Activated CD4-positive, alpha-beta memory T cell treated with anti-CD3 and anti-CD28 coated beads, Interleukin-2, amount 10 ng/mL, durations not matched to agents 7 days and 5 days (primary cell): ENCODE measurements around the gene COLEC12. TPM values are rescaled to one million over a fixed set of nuclear protein-coding genes. Genes with fewer than 3 reads are reported as not detected.

Experiments used
- CTCF ChIA-PET: fragments of 350-600 bp; sonication (Branson Sonifier 250); formaldehyde crosslinking; loops from one replicate; lab custom pipeline; 2021; ENCODE audit warnings: antibody characterized with exemption, inconsistent platforms; lab: Charles Lee
- POLR2A ChIA-PET: fragments of 350-600 bp; sonication (Branson Sonifier 250); formaldehyde crosslinking; loops from one replicate; lab custom pipeline; 2021; ENCODE audit warnings: antibody characterized with exemption; lab: Charles Lee
- DNase-seq: peaks from one replicate; pipeline ENCODE4 v3.0.0-alpha.2; 2020
- H3K27ac Mint-ChIP-seq: one replicate; pipeline ENCODE4 v1.8.0; 2021; ENCODE audit warnings: mild to moderate bottlenecking, mixed read lengths
- H3K27me3 Mint-ChIP-seq: one replicate; pipeline ENCODE4 v1.8.0; 2021; ENCODE audit warnings: mixed read lengths
- H3K36me3 Mint-ChIP-seq: one replicate; pipeline ENCODE4 v1.8.0; 2021; ENCODE audit warnings: low read depth, mixed read lengths
- H3K4me1 Mint-ChIP-seq: one replicate; pipeline ENCODE4 v1.8.0; 2021; ENCODE audit warnings: mixed read lengths
- H3K4me3 Mint-ChIP-seq: one replicate; pipeline ENCODE4 v1.8.0; 2021; ENCODE audit warnings: mild to moderate bottlenecking, mixed read lengths
- H3K9me3 Mint-ChIP-seq: one replicate; pipeline ENCODE4 v1.8.0; 2021; ENCODE audit warnings: mixed read lengths
- total RNA-seq, 2 experiments: library from RNA; stranded (reverse); gene quantifications; one replicate each; pipeline ENCODE4 v1.2.3, GENCODE V29; 2021

COLEC12 gene
- total RNA-seq, 2 experiments from 2014 or later = not detected

DNA sequence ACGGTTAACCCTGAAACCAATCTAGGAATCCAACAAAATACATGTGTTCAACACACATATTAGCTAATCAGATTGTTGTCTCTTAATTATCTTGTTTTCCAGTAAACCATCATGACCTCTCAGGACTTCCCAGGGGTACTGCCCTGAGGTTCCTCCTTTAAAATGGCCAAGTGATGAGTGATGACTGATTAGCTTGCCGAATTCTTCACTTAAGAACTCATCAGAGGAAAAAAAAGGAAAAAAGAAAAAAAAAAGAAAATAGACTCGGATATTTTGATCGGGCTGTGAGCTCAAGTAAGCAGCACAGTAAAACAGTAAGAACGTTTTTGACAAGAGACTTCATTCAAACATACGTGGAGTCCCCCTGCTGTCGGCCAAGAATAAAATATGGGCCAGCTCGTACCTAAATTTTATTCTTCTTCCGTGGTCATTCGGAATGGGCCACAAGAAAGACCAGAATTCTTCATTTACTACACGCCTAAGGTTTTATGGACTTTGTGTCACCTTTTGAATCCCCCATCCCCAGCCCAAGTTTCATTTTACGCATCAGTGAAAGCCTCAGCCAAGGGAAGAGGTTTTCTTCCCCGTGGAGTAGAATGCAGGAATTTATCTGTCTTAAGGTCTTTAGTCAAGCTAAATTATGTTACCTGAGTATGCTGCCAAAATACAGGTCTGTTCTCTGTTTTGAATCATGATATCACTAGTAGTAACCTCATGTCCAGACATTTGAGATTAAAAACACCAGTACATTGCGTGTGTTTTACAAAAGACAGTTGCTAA lies 40.5 kb downstream of the COLEC12 start:
- ChIA-PET CTCF (no interaction called here), POLR2A (no interaction called here)
- H3K27me3 Mint-ChIP-seq = peaks cover 25% of the 10 kb centered on the region
- H3K4me1 Mint-ChIP-seq = no peaks in the 10 kb centered on the region
- no peaks in the 10 kb centered on the region for H3K9me3 Mint-ChIP-seq
- no peak overlapping the region for H3K4me3 Mint-ChIP-seq
- DNase-seq = no peak
- no peak overlapping the region for H3K27ac Mint-ChIP-seq
- H3K36me3 Mint-ChIP-seq = no peaks in the 10 kb centered on the region

DNA sequence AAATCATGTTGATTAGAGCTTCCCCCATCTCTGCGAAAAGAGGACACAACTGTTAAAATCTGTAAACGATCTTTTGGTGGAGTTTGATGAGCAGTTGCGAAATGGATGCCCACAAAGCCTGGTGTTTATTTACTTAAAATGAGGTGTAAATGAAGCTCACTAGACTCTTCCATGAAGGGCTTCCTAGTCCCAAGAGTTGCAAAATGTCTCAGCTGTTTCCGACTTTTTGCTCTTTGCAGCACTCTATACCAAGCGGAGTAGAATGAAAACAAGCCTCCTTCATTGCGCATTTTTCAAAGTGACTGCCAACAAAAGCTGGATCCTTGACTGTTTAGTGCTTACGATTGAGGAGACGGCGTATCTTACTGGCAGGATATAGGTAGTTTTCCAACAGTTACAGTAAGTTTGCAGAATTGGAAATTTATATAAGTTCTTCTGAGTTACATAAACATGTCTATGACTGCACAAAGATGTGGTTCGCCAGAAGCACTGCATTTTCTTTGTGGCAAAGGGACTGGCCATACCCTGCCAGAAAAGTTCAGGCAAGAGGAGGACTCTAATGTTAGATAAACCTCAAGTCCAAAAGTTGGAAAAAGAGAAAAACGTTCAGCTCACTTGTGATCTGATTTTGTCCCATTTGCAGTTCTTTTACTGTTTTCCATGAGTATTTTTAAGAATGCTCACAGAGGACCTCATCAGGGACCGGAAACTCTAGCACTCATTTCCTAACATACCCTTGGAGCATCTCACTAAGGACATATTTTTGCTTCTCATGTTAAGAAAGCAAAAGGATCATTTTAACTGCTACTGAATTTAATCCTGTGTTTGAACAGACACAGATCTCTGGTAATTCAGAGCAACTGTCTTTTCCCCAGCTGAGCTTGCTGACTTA lies 42.7 kb downstream of the COLEC12 start:
- no peak for DNase-seq
- ChIA-PET POLR2A (no interaction called here), CTCF (no interaction called here)
- H3K9me3 Mint-ChIP-seq = peaks cover 2% of the 10 kb centered on the region
- H3K36me3 Mint-ChIP-seq = no peaks in the 10 kb centered on the region
- no peaks in the 10 kb centered on the region for H3K4me1 Mint-ChIP-seq
- peaks cover 7% of the 10 kb centered on the region for H3K27me3 Mint-ChIP-seq
- no peak overlapping the region for H3K27ac Mint-ChIP-seq
- no peak overlapping the region for H3K4me3 Mint-ChIP-seq

DNA sequence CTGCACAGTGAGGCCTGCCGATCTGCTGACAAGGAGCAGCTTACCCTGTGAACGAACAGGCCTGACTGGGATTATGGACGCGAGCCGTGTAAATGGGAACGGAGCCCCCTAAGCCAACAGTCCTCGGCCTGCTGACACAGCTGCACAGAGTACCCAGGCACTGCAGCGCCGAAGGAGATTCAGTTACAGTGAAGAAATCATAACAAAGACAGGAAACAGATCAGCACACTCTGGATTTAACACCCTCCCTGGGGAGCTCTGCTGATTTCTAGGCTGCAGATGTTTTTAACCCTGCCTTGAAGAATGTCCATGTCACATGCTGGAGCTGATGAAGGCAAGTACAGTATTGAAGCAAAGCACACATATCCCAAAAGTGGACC lies 43.4 kb downstream of the COLEC12 start:
- ChIA-PET CTCF (no interaction called here), POLR2A (no interaction called here)
- no peak for DNase-seq
- Mint-ChIP-seq H3K4me1 (no peaks in the 10 kb centered on the region), H3K9me3 (peaks cover 4% of the 10 kb centered on the region), H3K27me3 (peaks cover 4% of the 10 kb centered on the region), H3K4me3 (no peak overlapping the region), H3K36me3 (no peaks in the 10 kb centered on the region), H3K27ac (no peak overlapping the region)

DNA sequence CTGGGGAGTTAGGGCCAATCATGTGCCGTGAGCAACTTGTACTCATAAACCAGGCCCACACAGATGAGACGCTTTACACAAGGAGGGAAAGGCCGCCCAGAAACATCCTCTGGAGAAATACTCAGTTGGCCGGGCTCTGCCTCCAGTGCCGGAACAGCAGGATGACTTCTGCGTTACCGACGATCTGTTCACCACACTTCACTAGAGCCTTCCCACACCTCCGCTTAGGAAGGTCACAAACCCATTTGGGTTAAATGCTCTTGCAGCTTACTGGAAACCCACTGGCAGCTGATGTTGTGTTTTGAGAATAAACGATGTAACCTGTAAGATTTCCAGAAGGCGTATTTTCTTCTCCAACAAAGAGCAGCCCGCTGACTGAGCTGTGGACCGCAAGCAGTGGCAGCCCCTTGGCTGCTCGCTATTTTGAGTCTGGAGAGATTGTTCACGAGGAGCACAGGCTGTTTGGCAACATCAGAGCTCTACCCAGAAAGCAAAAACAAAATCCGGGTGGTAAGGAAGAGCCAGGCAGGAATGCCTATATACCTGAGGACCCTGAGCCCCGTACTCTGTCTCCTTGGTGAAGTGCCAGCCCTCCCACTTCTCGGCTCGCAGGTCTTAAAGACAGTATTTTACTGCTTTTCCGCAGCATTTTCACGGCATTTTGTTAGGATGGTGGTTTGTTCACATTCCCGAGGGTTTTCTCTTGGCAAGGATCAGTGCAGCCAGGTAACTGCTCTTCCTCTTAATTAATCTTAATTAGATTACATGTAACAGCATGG lies 44.0 kb downstream of the COLEC12 start:
- Mint-ChIP-seq H3K4me1 (no peaks in the 10 kb centered on the region), H3K9me3 (peaks cover 4% of the 10 kb centered on the region), H3K4me3 (no peak overlapping the region), H3K27ac (no peak overlapping the region), H3K27me3 (peaks cover 4% of the 10 kb centered on the region), H3K36me3 (no peaks in the 10 kb centered on the region)
- POLR2A ChIA-PET = no interaction called here
- no peak for DNase-seq
- CTCF ChIA-PET = no interaction called here

DNA sequence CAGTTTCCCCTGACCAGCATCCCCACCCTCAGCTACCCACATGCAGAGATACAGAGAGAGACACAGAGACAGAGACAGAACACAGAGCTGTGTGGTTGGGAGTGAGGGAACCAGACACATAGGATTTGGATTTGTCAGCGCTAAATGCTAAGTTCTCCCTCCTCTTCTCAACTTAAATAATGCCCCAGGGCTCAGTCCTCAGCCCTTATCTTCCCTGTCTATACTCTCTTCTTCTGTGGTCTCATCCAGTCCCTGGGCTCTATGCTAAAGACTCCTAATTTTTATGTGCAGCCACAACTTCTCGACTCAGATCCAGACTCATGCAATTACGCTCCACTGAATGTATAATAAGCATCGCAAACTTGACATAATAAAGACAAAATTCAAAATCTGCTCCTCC lies 47.1 kb downstream of the COLEC12 start:
- CTCF ChIA-PET = no interaction called here
- POLR2A ChIA-PET = no interaction called here
- H3K27ac Mint-ChIP-seq = no peak overlapping the region
- peaks cover 3% of the 10 kb centered on the region for H3K27me3 Mint-ChIP-seq
- DNase-seq = no peak
- no peak overlapping the region for H3K4me3 Mint-ChIP-seq
- H3K9me3 Mint-ChIP-seq = peaks cover 6% of the 10 kb centered on the region
- H3K36me3 Mint-ChIP-seq = no peaks in the 10 kb centered on the region
- no peaks in the 10 kb centered on the region for H3K4me1 Mint-ChIP-seq

DNA sequence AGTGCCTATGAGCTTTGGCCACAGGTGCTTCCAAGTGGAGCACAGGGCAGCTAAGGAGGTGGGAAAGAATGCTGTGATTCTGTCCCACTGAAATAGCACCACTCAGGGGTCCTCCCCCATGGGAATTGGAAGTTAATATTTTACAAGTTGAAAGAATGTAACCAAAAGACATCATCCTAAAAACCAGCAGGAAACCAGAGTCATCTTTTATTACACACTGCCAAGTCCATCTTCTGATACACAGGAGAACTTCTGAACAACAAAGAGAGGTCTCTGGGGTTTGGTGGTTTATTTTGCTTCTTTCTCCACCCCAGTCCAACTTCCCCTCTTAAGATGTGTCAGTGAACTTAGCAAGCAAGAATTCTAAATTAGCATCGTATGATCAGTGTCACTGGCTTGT lies 47.7 kb downstream of the COLEC12 start:
- H3K4me1 Mint-ChIP-seq = no peaks in the 10 kb centered on the region
- H3K4me3 Mint-ChIP-seq = no peak overlapping the region
- ChIA-PET CTCF (no interaction called here), POLR2A (no interaction called here)
- H3K27ac Mint-ChIP-seq = no peak overlapping the region
- no peak for DNase-seq
- H3K36me3 Mint-ChIP-seq = no peaks in the 10 kb centered on the region
- peaks cover 6% of the 10 kb centered on the region for H3K9me3 Mint-ChIP-seq
- peaks cover 3% of the 10 kb centered on the region for H3K27me3 Mint-ChIP-seq

DNA sequence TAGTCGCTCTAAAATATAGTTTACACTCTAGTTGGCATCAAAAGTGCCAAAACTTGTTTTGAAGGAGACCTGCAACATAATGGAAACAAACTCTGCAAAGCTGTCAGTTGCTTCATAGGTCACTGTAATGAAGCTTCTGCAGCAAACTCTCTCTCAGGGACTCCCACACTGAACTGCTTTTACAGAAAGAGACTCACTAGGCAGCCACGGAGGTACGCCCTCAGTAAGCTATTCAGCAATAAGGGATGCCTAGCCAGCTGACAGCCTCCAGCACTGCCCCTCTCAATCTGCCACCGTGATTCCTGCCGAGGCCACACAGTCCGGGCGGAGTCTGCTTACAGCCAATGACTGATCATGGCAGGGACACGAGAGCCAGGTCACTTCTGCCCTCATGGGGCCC lies 51.1 kb downstream of the COLEC12 start:
- POLR2A ChIA-PET = no interaction called here
- CTCF ChIA-PET = interaction anchor here (0.6 kb wide), 1 partner anchor 218 kb away, joined by 3 read pairs; no protein-coding TSS in a partner anchor
- H3K4me3 Mint-ChIP-seq = no peak overlapping the region

DNA sequence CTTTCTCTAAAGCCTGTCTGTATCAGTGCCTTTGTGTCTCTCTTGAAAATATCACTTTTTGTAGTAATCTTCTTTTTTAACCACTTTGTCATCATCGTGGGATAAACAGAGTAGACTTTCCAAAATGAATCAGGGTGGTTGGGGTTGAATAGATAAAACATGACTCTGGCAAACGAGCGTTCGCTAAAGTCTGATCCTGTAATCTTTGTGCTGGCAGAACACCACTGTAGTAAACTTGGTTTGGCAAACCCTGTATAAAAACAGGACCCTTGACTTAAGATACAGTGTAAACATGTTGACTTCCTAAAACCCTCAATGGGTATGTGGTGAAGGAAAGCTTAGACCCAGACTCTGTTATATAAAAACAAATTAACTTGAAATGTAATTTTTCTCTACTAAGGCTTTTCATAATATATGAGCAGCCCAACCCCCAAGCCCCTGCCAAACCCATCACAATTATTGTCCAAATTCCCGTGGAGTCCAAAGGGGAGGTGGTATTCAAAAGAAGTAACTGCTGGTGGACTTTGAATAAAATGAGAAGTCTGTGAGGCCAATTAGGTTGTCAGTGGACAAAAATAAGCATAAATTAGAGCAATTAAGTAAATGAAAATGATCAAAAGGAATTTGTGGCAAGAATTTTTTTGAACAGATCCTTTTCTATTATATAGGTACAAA lies 52.2 kb downstream of the COLEC12 start:
- Mint-ChIP-seq H3K4me1 (no peaks in the 10 kb centered on the region), H3K4me3 (no peak overlapping the region), H3K27me3 (peaks cover 2% of the 10 kb centered on the region), H3K36me3 (no peaks in the 10 kb centered on the region), H3K9me3 (peaks cover 4% of the 10 kb centered on the region), H3K27ac (no peak overlapping the region)
- ChIA-PET POLR2A (no interaction called here), CTCF (no interaction called here)
- DNase-seq = no peak

More for the DNA sequence above, 51.1 kb downstream of the COLEC12 start:
- DNase-seq = no peak
- Mint-ChIP-seq H3K27me3 (peaks cover 2% of the 10 kb centered on the region), H3K27ac (no peak overlapping the region), H3K9me3 (peaks cover 4% of the 10 kb centered on the region), H3K36me3 (no peaks in the 10 kb centered on the region), H3K4me1 (no peaks in the 10 kb centered on the region)

DNA sequence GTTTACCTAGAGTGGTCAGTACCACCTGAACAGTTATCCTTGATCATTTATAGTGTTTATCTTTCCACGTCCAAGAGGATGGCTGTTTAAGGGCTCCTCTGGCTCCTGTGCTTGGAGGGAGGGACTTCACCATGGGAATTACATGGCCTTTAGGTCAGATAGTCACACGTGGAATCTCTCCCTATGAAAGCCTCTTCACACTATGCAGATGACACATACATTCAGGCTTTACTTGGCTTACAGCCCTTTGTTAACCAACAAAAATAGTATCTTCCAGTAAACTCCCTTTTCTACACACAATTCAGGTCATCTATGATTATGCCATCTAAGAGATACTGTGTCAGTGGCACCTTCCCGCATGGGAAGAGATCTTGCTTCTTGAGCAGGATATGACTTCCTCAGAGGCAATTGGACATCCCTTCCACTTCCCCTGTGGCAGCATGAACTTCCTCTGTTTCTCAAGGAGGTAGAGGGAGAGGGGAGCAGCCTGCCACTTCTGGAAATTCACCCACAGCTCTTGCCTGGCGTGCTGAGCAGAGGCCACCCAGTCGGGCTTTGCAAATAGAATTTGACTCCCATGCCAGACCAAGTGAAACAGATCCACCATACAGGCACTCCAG lies 53.5 kb downstream of the COLEC12 start:
- no peak overlapping the region for H3K27ac Mint-ChIP-seq
- ChIA-PET CTCF (no interaction called here), POLR2A (no interaction called here)
- H3K36me3 Mint-ChIP-seq = no peaks in the 10 kb centered on the region
- no peak for DNase-seq
- H3K27me3 Mint-ChIP-seq = peaks cover 2% of the 10 kb centered on the region
- no peaks in the 10 kb centered on the region for H3K4me1 Mint-ChIP-seq
- H3K9me3 Mint-ChIP-seq = peaks cover 2% of the 10 kb centered on the region
- no peak overlapping the region for H3K4me3 Mint-ChIP-seq

DNA sequence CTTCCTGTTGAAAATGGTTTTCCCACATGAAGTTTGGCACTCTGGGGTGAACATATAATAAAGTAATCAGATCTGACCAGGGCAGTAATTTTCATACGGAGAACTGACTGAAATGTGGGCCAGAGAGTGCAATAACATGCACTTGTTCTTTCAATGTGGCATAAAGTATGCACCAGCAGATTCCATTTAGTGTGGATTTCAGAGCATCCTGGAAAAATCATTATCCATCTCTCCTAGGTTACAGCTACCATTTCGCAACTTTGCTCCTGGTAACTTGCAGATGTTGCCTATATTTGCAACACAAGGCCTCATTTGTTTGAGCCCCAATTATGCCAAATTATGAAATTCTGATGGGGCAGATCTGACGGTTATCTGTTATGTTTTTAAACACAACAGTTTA lies 55.4 kb downstream of the COLEC12 start:
- no peaks in the 10 kb centered on the region for H3K4me1 Mint-ChIP-seq
- no peaks in the 10 kb centered on the region for H3K9me3 Mint-ChIP-seq
- no peak overlapping the region for H3K4me3 Mint-ChIP-seq
- no peaks in the 10 kb centered on the region for H3K36me3 Mint-ChIP-seq
- CTCF ChIA-PET = interaction anchor here (0.6 kb wide), 1 partner anchor 18 kb away, joined by 3 read pairs; no protein-coding TSS in a partner anchor
- POLR2A ChIA-PET = no interaction called here
- DNase-seq = no peak
- H3K27me3 Mint-ChIP-seq = peaks cover under 1% of the 10 kb centered on the region
- no peak overlapping the region for H3K27ac Mint-ChIP-seq

DNA sequence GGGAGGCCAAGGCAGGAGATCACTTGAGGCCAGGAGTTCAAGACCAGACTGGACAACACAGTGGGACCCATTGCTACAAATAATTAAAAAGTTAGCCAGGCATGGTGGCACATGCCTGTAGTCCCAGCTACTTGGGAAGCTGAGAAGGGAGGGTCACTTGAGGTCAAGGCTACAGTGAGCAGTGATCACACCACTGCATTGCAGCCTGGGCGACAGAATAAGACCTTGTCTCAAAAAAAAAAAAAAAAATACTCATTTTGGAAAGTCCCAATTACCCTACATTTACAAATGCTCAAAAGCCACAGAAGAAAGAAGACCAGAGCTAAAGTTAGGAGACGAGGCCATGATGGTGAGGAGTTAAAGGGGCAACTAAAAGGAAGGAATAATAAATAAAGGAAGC lies 61.9 kb downstream of the COLEC12 start:
- Mint-ChIP-seq H3K27me3 (peaks cover 2% of the 10 kb centered on the region), H3K4me3 (no peak overlapping the region), H3K27ac (no peak overlapping the region), H3K9me3 (no peaks in the 10 kb centered on the region), H3K4me1 (no peaks in the 10 kb centered on the region), H3K36me3 (no peaks in the 10 kb centered on the region)
- ChIA-PET POLR2A (no interaction called here), CTCF (no interaction called here)
- DNase-seq = no peak

DNA sequence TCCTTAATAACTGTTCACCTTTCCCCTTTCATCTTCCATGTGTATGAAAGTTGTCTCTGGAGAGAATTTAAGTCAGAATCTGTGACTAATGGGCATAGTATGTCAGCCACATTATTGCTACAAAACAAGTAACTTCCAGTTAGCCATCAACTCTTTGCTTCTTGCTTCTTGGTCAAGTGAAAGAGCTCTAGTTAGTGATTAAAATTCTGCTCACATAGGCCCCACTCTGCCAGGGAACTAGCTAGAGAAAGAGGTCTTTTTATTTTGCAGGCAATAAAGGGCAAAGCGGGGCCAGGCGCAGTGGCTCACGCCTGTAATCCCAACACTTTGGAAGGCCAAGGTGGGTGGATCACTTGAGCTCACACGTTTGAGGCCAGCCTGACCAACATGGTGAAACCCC lies 64.6 kb downstream of the COLEC12 start:
- H3K9me3 Mint-ChIP-seq = no peaks in the 10 kb centered on the region
- no peak overlapping the region for H3K27ac Mint-ChIP-seq
- CTCF ChIA-PET = no interaction called here
- POLR2A ChIA-PET = no interaction called here
- DNase-seq = no peak
- no peak overlapping the region for H3K4me3 Mint-ChIP-seq
- no peaks in the 10 kb centered on the region for H3K36me3 Mint-ChIP-seq
- peaks cover 2% of the 10 kb centered on the region for H3K27me3 Mint-ChIP-seq
- no peaks in the 10 kb centered on the region for H3K4me1 Mint-ChIP-seq
